ENCODE data around the gene LZTFL1.

Gene LZTFL1

GRCh38 chr3:45830121-45830520 lies 11.8 kb downstream of the LZTFL1 start:
- TF ChIP-seq CTCF (IDR thresholded peaks at IDR 0.05; ENCODE audit: low read length, missing control alignments), result no peak
- no peak overlapping the region for H3K4me3 ChIP-seq (replicated peaks; ENCODE audit: low read depth, low read length)
- no peak for DNase-seq (ENCODE audit: low read depth)

- DNase-seq (ENCODE audit: low read depth), result no peak
- H3K4me3 ChIP-seq (replicated peaks; ENCODE audit: low read depth, low read length), result no peak overlapping the region
- no peak for TF ChIP-seq CTCF (IDR thresholded peaks at IDR 0.05; ENCODE audit: low read length, missing control alignments)
Observed at GRCh38 chr3:45826908-45827307, 15.0 kb downstream of the LZTFL1 start.

GRCh38 chr3:45826321-45826720 lies 15.6 kb downstream of the LZTFL1 start:
- DNase-seq (ENCODE audit: low read depth), result no peak
- no peak overlapping the region for H3K4me3 ChIP-seq (replicated peaks; ENCODE audit: low read depth, low read length)
- no peak for TF ChIP-seq CTCF (IDR thresholded peaks at IDR 0.05; ENCODE audit: low read length, missing control alignments)

GRCh38 chr3:45821127-45821526 lies 20.8 kb downstream of the LZTFL1 start:
- TF ChIP-seq CTCF (IDR thresholded peaks at IDR 0.05; ENCODE audit: low read length, missing control alignments), result no peak
- no peak for DNase-seq (ENCODE audit: low read depth)
- H3K4me3 ChIP-seq (replicated peaks; ENCODE audit: low read depth, low read length), result no peak overlapping the region

- no peak for TF ChIP-seq CTCF (IDR thresholded peaks at IDR 0.05; ENCODE audit: low read length, missing control alignments)
- DNase-seq (ENCODE audit: low read depth), result no peak
- H3K4me3 ChIP-seq (replicated peaks; ENCODE audit: low read depth, low read length), result no peak overlapping the region
Observed at GRCh38 chr3:45819543-45819942, 22.4 kb downstream of the LZTFL1 start.

GRCh38 chr3:45817831-45818522 lies 23.9 kb downstream of the LZTFL1 start:
- no peak overlapping the region for H3K4me3 ChIP-seq (replicated peaks; ENCODE audit: low read depth, low read length)
- DNase-seq (ENCODE audit: low read depth), result peak; percentile 91
- TF ChIP-seq CTCF (IDR thresholded peaks at IDR 0.05; ENCODE audit: low read length, missing control alignments), result no peak

- TF ChIP-seq CTCF (IDR thresholded peaks at IDR 0.05; ENCODE audit: low read length, missing control alignments), result no peak
- peak; percentile 50 for DNase-seq (ENCODE audit: low read depth)
Observed at GRCh38 chr3:45816544-45816943, 25.4 kb downstream of the LZTFL1 start.

More at GRCh38 chr3:45816544-45816943, 25.4 kb downstream of the LZTFL1 start:
- no peak overlapping the region for H3K4me3 ChIP-seq (replicated peaks; ENCODE audit: low read depth, low read length)

All from fibroblast of pulmonary artery (primary cell).